GM19240 (cell line): Measurements from ENCODE around the gene CD8B.
"Not testable (repeated sequence)": the region's sequence is repeated elsewhere in the genome, so short reads cannot be mapped to it uniquely, and the experiment has no call there.

ENCODE experiments used
- DNase-seq: peaks from one replicate; pipeline ENCODE4 v3.0.0; 2011; ENCODE audit warnings: low spot score; ENCODE audit not compliant: insufficient read length

The CD8B gene

DNA sequence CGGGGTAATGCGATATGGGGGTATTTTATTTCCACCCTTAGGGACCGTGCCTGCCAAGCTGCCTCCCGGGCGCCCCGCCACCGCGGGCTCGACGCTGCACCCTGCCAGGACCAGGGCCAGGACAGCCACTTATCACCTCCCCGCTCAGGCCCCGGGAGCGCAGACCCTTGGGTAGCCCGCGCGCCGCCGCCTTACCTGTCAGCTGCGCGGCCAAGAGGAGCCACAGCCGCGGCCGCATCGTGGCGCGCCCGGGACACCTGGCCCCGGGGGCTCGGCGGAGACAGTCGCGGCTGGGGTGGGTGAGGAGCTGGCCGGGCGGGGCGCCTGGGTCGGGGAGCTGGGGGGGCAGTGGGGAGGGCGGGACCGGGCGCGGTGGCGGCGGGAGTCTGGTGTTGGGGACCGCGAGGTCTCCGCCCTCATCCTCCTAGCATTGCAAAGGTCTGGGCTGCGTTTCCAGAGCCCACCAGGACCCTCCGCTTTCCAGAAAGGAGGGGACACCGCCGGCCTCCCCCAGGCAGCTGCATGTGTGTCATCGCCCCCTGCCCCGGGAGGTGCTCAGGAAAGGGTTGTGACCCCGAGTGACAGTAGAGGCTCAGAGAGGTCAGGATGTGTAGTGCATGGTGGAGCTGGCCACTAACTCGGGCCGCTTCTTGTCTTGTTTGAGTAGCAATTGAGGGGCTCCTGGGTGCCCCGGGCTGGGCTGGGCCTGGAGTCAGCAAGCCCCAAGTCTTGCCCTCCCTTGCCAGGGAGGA is at the start of gene CD8B:
Gene CD8B, minus strand, starts transcription at position 259 of the 752 bp plus-strand sequence. Its CDS starts 21 bp downstream, at position 238.
- DNase-seq: not testable (repeated sequence)

DNA sequence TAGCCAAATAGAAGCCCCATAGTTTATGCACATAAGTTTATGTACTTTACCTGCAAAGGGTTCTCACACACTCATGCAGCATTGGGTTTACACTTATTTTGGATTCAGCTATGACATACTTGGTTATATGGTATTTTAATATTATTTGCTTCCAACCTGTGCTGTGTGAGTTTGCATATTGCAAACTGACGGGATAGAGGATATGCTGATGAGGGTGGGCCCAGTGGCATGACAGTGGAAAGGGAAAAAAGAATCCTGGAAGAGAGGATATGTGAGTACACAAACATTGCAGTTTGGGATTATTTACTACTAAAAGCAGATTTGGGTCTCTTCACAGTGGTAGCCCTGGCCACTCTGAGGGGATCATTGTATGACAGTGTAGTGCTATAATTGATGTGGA is 44.2 kb upstream of the CD8B start:
- not testable (repeated sequence) for DNase-seq

- DNase-seq: not testable (repeated sequence)
Measured at GRCh38 chr2:86900687-86901086, 39.0 kb upstream of the CD8B start.

GRCh38 chr2:86886026-86886425 is 24.3 kb upstream of the CD8B start:
- not testable (repeated sequence) for DNase-seq

- DNase-seq: not testable (repeated sequence)
Measured at GRCh38 chr2:86882865-86883264, 21.2 kb upstream of the CD8B start.

DNA sequence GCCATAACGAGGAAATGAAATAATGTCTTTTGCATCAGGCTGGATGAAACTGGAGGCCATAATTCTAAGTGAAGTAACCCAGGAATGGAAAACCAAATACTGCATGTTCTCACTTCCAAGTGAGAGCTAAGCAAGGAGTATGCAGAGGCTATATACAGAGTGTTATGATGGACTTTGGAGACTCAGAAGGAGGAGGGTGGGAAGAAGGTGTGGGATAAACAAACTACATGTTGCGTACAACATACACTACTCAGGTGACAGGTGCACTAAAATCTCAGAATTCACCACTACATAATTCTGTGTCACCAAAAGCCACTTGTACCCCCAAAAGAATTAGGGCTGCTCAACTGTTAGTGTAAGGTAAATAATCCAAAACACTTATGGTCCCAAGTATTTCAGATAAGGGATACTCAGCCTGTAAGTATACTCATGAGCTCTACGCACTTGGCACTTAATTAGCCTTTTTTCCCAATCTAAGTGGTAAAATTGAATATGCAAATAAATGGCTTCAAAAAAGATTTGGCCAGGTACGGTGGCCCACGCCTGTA is 20.5 kb upstream of the CD8B start:
- DNase-seq: not testable (repeated sequence)

DNA sequence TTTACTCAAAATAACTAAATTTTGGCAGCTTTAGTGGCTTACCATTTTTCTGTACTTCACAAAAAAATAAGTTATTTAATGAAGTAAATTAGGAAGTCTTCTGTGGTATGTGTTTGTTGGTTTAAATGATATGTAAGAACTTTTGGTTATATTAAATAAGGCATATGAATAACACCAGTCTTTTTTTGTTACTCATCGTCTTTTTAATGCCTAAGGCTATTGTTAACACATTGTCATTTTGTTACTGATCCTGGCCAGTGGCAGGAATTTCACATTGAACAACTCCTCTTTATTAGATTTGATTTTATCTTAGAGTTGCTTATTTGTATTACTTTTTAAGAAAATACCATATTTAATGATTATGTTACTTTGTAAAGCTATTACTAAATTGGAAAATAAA is 17.3 kb upstream of the CD8B start:
- not testable (repeated sequence) for DNase-seq

GRCh38 chr2:86870941-86871340 is 9.3 kb upstream of the CD8B start:
- DNase-seq: not testable (repeated sequence)

- DNase-seq: not testable (repeated sequence)
Measured at GRCh38 chr2:86868895-86869468, 7.3 kb upstream of the CD8B start.

DNA sequence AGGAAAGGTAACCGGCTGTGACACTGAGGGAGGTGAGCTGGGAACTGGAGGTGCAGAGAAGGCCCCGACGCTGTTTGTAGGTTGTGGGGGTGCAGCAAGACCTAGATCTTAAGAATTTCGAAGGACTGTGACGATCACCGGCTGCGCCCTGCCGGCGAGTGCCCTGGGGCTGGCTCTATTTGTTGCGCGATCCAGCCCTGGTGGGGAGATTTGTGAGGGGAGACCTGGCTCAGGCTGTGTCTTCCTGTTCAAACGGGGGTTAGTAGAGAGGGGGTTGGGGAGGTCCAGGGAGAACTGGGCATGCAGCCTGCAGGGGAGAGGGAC is 656 bp upstream of the CD8B start:
- not testable (repeated sequence) for DNase-seq

- not testable (repeated sequence) for DNase-seq
Measured at GRCh38 chr2:86861175-86861574, 511 bp downstream of the CD8B start.

DNA sequence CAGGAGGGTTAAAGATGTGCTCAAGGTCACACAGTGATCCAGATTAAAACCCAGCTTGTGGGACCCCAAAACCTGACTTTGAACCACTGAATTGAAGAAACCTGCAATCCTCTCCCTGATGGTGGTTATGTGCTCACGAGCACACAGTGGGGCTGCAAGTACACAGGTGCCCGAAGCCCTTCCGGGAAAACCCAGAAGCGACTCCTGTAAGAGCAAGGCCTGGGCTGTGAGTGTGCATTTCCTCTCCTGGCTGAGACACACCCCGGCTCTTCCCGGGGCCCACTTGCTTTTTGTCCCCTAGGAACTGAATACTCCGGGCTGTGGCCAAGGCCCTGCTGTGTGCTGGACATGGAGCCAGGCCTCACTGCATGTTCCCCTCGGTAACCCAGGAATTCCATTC is 1.1 kb downstream of the CD8B start:
- DNase-seq: not testable (repeated sequence)

GRCh38 chr2:86857688-86858087 is 4.0 kb downstream of the CD8B start:
- DNase-seq: not testable (repeated sequence)

- not testable (repeated sequence) for DNase-seq
Measured at GRCh38 chr2:86856498-86856897, 5.2 kb downstream of the CD8B start.

DNA sequence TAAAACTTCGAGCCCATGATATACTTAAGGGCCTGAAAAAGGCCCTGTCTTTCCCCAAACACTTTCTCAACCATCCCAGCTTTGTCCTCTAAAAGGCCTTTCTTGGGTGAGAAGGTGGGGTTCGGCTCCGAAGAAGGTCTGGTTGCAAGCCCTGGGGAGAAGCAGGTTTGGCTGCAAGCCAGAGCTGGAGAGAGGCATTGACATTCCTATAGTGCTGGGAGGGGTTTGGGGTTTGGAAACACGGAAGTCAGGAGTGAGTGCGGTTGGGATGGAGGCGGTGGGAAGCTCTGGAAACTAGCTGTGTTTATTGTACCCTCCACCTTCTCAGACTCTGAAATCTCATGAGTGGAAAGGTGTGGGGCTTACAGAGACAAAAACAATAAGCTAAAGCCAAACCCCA is 5.7 kb downstream of the CD8B start:
- not testable (repeated sequence) for DNase-seq

- DNase-seq: not testable (repeated sequence)
Measured at GRCh38 chr2:86851581-86851980, 10.1 kb downstream of the CD8B start.

DNA sequence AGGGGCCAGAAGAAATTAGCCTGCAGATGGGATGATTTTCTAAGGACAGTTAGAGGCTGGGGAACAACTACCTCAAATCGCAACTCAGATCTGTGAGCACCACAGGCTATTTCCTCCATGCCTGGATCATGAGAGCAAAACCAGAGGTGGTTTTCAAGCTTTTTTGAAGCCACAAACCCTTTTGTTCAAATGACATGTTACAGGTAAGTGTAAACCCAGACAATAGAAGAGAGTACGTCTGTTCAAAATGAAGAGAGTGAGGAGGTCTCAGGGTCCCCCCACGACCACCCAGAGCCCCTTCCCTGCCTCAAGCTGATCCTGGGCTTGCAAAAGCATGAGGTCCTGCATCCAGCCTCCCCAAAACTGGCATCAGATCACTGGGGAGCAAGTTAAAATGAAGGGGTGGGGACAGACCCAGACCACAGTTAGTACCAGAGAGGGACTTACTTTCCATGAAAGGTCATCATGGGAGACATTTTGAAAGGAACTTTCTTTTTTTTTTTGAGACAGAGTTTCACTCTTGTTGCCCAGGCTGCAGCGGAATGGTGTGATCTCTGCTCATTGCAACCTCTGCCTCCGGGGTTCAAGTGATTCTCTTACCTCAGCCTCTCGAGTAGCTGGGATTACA is 19.0 kb downstream of the CD8B start:
- not testable (repeated sequence) for DNase-seq

- DNase-seq: not testable (repeated sequence)
Measured at GRCh38 chr2:86841330-86841729, 20.4 kb downstream of the CD8B start.

- not testable (repeated sequence) for DNase-seq
Measured at GRCh38 chr2:86839871-86840548, 21.7 kb downstream of the CD8B start.

GRCh38 chr2:86839455-86839854 is 22.2 kb downstream of the CD8B start:
- not testable (repeated sequence) for DNase-seq

DNA sequence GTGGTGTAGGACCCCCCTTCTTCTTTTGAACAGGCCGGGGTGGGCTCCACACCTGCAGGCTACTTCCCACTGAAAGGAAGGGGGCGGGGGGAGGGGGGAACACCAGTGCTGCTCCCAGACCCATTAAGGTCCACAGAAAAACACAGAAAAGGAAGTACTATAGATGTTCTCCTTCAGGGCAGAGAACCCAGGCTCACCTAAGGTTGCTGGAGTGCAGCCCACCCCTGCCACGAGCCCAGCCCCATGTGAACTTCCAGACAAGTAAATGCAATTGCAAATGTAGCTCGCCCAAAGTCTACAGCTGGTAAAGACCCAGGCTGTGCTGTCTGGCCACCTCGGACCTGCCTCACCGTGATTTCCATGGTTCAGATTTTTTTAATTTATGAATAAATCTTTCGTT is 24.0 kb downstream of the CD8B start:
- DNase-seq: not testable (repeated sequence)
